ENCODE data around the gene SND1. TPM values are rescaled to one million over a fixed set of nuclear protein-coding genes. Genes with fewer than 3 reads are reported as not detected.
A peak's percentile ranks its signal among the peaks of the same experiment; 100 is the strongest.

SND1 gene
- total RNA-seq, 2 experiments from 2014 or later, result 193 to 214 TPM

GRCh38 chr7:127858915-127859189 lies 206.9 kb downstream of the SND1 start:
- Mint-ChIP-seq H3K36me3 (ENCODE audit: low read depth) (peaks cover 33% of the 10 kb centered on the region), H3K27me3 (no peaks in the 10 kb centered on the region), H3K27ac (no peak overlapping the region), H3K4me3 (no peak overlapping the region), H3K9me3 (ENCODE audit: low read depth) (no peaks in the 10 kb centered on the region), H3K4me1 (peaks cover 52% of the 10 kb centered on the region)
- no peak for DNase-seq
- ChIA-PET CTCF (no interaction called here), POLR2A (no interaction called here)
- no peak for ATAC-seq
- intact Hi-C loops (cut with DNase I, micrococcal nuclease), result loop anchor here (5.0 to 10.0 kb wide), 5 partner anchors 204 to 467 kb away; partner anchors contain the start of genes SND1 (in 2 of the 2), ZNF800 (in 2 of the 2), ARF5 (in 1 of the 2) and GCC1 (in 1 of the 2)

- Mint-ChIP-seq H3K36me3 (ENCODE audit: low read depth) (peaks cover 33% of the 10 kb centered on the region), H3K27me3 (no peaks in the 10 kb centered on the region), H3K4me3 (no peak overlapping the region), H3K9me3 (ENCODE audit: low read depth) (no peaks in the 10 kb centered on the region), H3K27ac (no peak overlapping the region), H3K4me1 (peaks cover 51% of the 10 kb centered on the region)
- ATAC-seq (no peak), DNase-seq (no peak)
- intact Hi-C loops (cut with DNase I, micrococcal nuclease), result loop anchor here (5.0 to 10.0 kb wide), 5 partner anchors 205 to 467 kb away; partner anchors contain the start of genes SND1 (in 2 of the 2), ZNF800 (in 2 of the 2), ARF5 (in 1 of the 2) and GCC1 (in 1 of the 2)
- ChIA-PET POLR2A (no interaction called here), CTCF (no interaction called here)
These were observed 207.3 kb downstream of the SND1 start for GRCh38 chr7:127859330-127859729.

GRCh38 chr7:127862525-127862924 lies 210.5 kb downstream of the SND1 start:
- POLR2A ChIA-PET, result no interaction called here
- DNase-seq, result no peak
- peaks cover 43% of the 10 kb centered on the region for H3K4me1 Mint-ChIP-seq
- no peak overlapping the region for H3K4me3 Mint-ChIP-seq
- H3K9me3 Mint-ChIP-seq (ENCODE audit: low read depth), result no peaks in the 10 kb centered on the region
- CTCF ChIA-PET, result no interaction called here
- H3K27me3 Mint-ChIP-seq, result no peaks in the 10 kb centered on the region
- ATAC-seq, result no peak
- H3K27ac Mint-ChIP-seq, result no peak overlapping the region
- intact Hi-C loops (cut with DNase I, micrococcal nuclease), result loop anchor here in 1 of 2 experiments (2.0 kb wide), 1 partner anchor 18 kb away; no protein-coding TSS in a partner anchor
- H3K36me3 Mint-ChIP-seq (ENCODE audit: low read depth), result peaks cover 46% of the 10 kb centered on the region

- POLR2A ChIA-PET, result no interaction called here
- Mint-ChIP-seq H3K9me3 (ENCODE audit: low read depth) (no peaks in the 10 kb centered on the region), H3K27me3 (no peaks in the 10 kb centered on the region), H3K36me3 (ENCODE audit: low read depth) (peaks cover 50% of the 10 kb centered on the region), H3K4me1 (peaks cover 38% of the 10 kb centered on the region), H3K4me3 (no peak overlapping the region), H3K27ac (no peak overlapping the region)
- intact Hi-C loops (cut with DNase I, micrococcal nuclease), result loop anchor here in 1 of 2 experiments (2.0 kb wide), 1 partner anchor 18 kb away; no protein-coding TSS in a partner anchor
- CTCF ChIA-PET, result interaction anchor here (0.9 kb wide), 1 partner anchor 11 kb away, joined by 3 read pairs; no protein-coding TSS in a partner anchor
- no peak for ATAC-seq
- no peak for DNase-seq
These were observed 211.1 kb downstream of the SND1 start for GRCh38 chr7:127863082-127863481.

- CTCF ChIA-PET, result interaction anchor here (0.8 kb wide), 1 partner anchor 154 kb away, joined by 3 read pairs; no protein-coding TSS in a partner anchor
- no peaks in the 10 kb centered on the region for H3K27me3 Mint-ChIP-seq
- H3K4me1 Mint-ChIP-seq, result peaks cover 16% of the 10 kb centered on the region
These were observed 213.5 kb downstream of the SND1 start for GRCh38 chr7:127865466-127865865.

GRCh38 chr7:127870231-127870907 lies 218.4 kb downstream of the SND1 start:
- DNase-seq (no peak), ATAC-seq (no peak)
- Mint-ChIP-seq H3K4me3 (no peak overlapping the region), H3K9me3 (ENCODE audit: low read depth) (no peaks in the 10 kb centered on the region), H3K27me3 (no peaks in the 10 kb centered on the region), H3K27ac (no peak overlapping the region), H3K4me1 (peaks cover 22% of the 10 kb centered on the region), H3K36me3 (ENCODE audit: low read depth) (peaks cover 22% of the 10 kb centered on the region)
- intact Hi-C loops (cut with DNase I, micrococcal nuclease), result no loop called here
- POLR2A ChIA-PET, result no interaction called here
- CTCF ChIA-PET, result no interaction called here

More at GRCh38 chr7:127865466-127865865, 213.5 kb downstream of the SND1 start:
- intact Hi-C loops (cut with DNase I, micrococcal nuclease), result no loop called here
- H3K36me3 Mint-ChIP-seq (ENCODE audit: low read depth), result peaks cover 39% of the 10 kb centered on the region
- DNase-seq, result no peak
- H3K4me3 Mint-ChIP-seq, result no peak overlapping the region
- H3K9me3 Mint-ChIP-seq (ENCODE audit: low read depth), result no peaks in the 10 kb centered on the region
- ATAC-seq, result no peak
- H3K27ac Mint-ChIP-seq, result no peak overlapping the region
- POLR2A ChIA-PET, result no interaction called here

GRCh38 chr7:127871226-127871625 lies 219.2 kb downstream of the SND1 start:
- Mint-ChIP-seq H3K27me3 (no peaks in the 10 kb centered on the region), H3K4me1 (peaks cover 19% of the 10 kb centered on the region), H3K36me3 (ENCODE audit: low read depth) (peaks cover 22% of the 10 kb centered on the region), H3K4me3 (no peak overlapping the region), H3K27ac (no peak overlapping the region), H3K9me3 (ENCODE audit: low read depth) (no peaks in the 10 kb centered on the region)
- POLR2A ChIA-PET, result no interaction called here
- intact Hi-C loops (cut with DNase I, micrococcal nuclease), result no loop called here
- CTCF ChIA-PET, result no interaction called here
- ATAC-seq, result no peak
- DNase-seq, result no peak

- Mint-ChIP-seq H3K9me3 (ENCODE audit: low read depth) (no peaks in the 10 kb centered on the region), H3K27me3 (no peaks in the 10 kb centered on the region), H3K36me3 (ENCODE audit: low read depth) (peaks cover 16% of the 10 kb centered on the region), H3K27ac (no peak overlapping the region), H3K4me3 (no peak overlapping the region), H3K4me1 (peaks cover 19% of the 10 kb centered on the region)
- ATAC-seq (no peak), DNase-seq (no peak)
- ChIA-PET CTCF (no interaction called here), POLR2A (no interaction called here)
- intact Hi-C loops (cut with DNase I, micrococcal nuclease), result no loop called here
These were observed 220.1 kb downstream of the SND1 start for GRCh38 chr7:127872122-127872521.

GRCh38 chr7:127873151-127873550 lies 221.2 kb downstream of the SND1 start:
- peaks cover 9% of the 10 kb centered on the region for H3K36me3 Mint-ChIP-seq (ENCODE audit: low read depth)
- H3K27me3 Mint-ChIP-seq, result no peaks in the 10 kb centered on the region
- ATAC-seq, result no peak
- H3K27ac Mint-ChIP-seq, result peak overlapping the region; percentile 39
- intact Hi-C loops (cut with DNase I, micrococcal nuclease), result no loop called here
- ChIA-PET CTCF (interaction anchor here (0.6 to 1.7 kb wide), 3 partner anchors 10 to 82 kb away, joined by 3 to 7 read pairs (median 3); no protein-coding TSS in a partner anchor), POLR2A (no interaction called here)
- no peak for DNase-seq
- peaks cover 19% of the 10 kb centered on the region for H3K4me1 Mint-ChIP-seq
- no peaks in the 10 kb centered on the region for H3K9me3 Mint-ChIP-seq (ENCODE audit: low read depth)
- H3K4me3 Mint-ChIP-seq, result no peak overlapping the region

GRCh38 chr7:127873715-127874636 lies 222.0 kb downstream of the SND1 start:
- intact Hi-C loops (cut with DNase I, micrococcal nuclease), result loop anchor here in 1 of 2 experiments (1.0 kb wide), 1 partner anchor 24 kb away; no protein-coding TSS in a partner anchor
- H3K4me3 Mint-ChIP-seq, result no peak overlapping the region
- no peaks in the 10 kb centered on the region for H3K27me3 Mint-ChIP-seq
- peaks cover 19% of the 10 kb centered on the region for H3K4me1 Mint-ChIP-seq
- no peak overlapping the region for H3K27ac Mint-ChIP-seq
- peaks cover 9% of the 10 kb centered on the region for H3K36me3 Mint-ChIP-seq (ENCODE audit: low read depth)
- ATAC-seq (peak; percentile 90), DNase-seq (peak; percentile 15)
- CTCF ChIA-PET, result interaction anchor here (0.6 to 1.7 kb wide), 3 partner anchors 11 to 81 kb away, joined by 3 to 7 read pairs (median 3); no protein-coding TSS in a partner anchor
- POLR2A ChIA-PET, result interaction anchor here (0.8 kb wide), 1 partner anchor 24 kb away, joined by 5 read pairs; no protein-coding TSS in a partner anchor
- no peaks in the 10 kb centered on the region for H3K9me3 Mint-ChIP-seq (ENCODE audit: low read depth)

- Mint-ChIP-seq H3K27me3 (no peaks in the 10 kb centered on the region), H3K27ac (no peak overlapping the region), H3K36me3 (ENCODE audit: low read depth) (peaks cover 7% of the 10 kb centered on the region), H3K9me3 (ENCODE audit: low read depth) (no peaks in the 10 kb centered on the region), H3K4me3 (no peak overlapping the region), H3K4me1 (peaks cover 22% of the 10 kb centered on the region)
- no peak for ATAC-seq
- ChIA-PET POLR2A (interaction anchor here (0.8 kb wide), 1 partner anchor 25 kb away, joined by 5 read pairs; no protein-coding TSS in a partner anchor), CTCF (interaction anchor here (1.1 kb wide), 1 partner anchor 41 kb away, joined by 3 read pairs; no protein-coding TSS in a partner anchor)
- intact Hi-C loops (cut with DNase I, micrococcal nuclease), result loop anchor here in 1 of 2 experiments (1.0 kb wide), 1 partner anchor 25 kb away; no protein-coding TSS in a partner anchor
- DNase-seq, result no peak
These were observed 223.1 kb downstream of the SND1 start for GRCh38 chr7:127874951-127875608.
